NB4 (cell line): ENCODE measurements around the gene RAB3C.

Experiments used
- DNase-seq: peaks from one replicate; pipeline ENCODE4 v3.0.0; 2010; ENCODE audit warnings: low read depth
- H3K4me3 ChIP-seq: one replicate; pipeline ENCODE4 v1.5.1; 2011; ENCODE audit warnings: mild to moderate bottlenecking, low read depth, low read length, moderate library complexity
- MYC ChIP-seq: IDR thresholded peaks from 2 replicates; pipeline ENCODE4 v1.6.1; 2011; ENCODE audit warnings: low read depth, low read length
- POLR2A ChIP-seq: IDR thresholded peaks from 2 replicates; pipeline ENCODE4 v1.6.1; 2011; ENCODE audit warnings: mild to moderate bottlenecking; ENCODE audit not compliant: insufficient read length; ENCODE audit errors: extremely low read depth
- TF ChIP-seq, protein P1 (sequence below): IDR thresholded peaks from 2 replicates; pipeline ENCODE4 v1.6.1; 2011; ENCODE audit warnings: low read depth, low read length
- TF ChIP-seq, protein P2 (sequence below): IDR thresholded peaks from one replicate; pipeline ENCODE4 v1.5.1; 2012; ENCODE audit warnings: low read depth, low read length

Gene RAB3C

DNA sequence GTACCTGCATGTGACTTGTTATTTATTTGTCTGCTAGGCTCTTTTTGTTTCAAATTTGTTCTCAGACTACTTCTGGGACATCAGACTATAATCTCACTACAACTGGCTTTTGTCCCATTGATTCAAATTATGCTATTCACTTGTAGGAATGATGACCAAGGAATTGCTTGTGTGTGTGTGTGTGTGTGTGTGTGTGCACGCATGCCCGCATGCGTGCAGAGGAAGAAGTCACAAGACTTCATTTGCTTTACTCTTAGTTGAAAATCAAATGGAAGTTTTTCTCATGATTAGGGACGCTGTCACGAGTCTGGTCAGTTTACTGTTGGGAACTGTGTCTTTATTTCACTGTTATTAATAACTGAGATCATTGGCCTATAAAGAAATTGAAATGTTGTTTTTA, 268.7 kb downstream of the RAB3C start:
- H3K4me3 ChIP-seq, result no peak overlapping the region
- TF ChIP-seq, protein P1, sequence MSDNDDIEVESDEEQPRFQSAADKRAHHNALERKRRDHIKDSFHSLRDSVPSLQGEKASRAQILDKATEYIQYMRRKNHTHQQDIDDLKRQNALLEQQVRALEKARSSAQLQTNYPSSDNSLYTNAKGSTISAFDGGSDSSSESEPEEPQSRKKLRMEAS, result no peak
- TF ChIP-seq MYC, result no peak
- TF ChIP-seq, protein P2, sequence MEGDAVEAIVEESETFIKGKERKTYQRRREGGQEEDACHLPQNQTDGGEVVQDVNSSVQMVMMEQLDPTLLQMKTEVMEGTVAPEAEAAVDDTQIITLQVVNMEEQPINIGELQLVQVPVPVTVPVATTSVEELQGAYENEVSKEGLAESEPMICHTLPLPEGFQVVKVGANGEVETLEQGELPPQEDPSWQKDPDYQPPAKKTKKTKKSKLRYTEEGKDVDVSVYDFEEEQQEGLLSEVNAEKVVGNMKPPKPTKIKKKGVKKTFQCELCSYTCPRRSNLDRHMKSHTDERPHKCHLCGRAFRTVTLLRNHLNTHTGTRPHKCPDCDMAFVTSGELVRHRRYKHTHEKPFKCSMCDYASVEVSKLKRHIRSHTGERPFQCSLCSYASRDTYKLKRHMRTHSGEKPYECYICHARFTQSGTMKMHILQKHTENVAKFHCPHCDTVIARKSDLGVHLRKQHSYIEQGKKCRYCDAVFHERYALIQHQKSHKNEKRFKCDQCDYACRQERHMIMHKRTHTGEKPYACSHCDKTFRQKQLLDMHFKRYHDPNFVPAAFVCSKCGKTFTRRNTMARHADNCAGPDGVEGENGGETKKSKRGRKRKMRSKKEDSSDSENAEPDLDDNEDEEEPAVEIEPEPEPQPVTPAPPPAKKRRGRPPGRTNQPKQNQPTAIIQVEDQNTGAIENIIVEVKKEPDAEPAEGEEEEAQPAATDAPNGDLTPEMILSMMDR, result no peak
- no peak for TF ChIP-seq POLR2A
- no peak for DNase-seq

DNA sequence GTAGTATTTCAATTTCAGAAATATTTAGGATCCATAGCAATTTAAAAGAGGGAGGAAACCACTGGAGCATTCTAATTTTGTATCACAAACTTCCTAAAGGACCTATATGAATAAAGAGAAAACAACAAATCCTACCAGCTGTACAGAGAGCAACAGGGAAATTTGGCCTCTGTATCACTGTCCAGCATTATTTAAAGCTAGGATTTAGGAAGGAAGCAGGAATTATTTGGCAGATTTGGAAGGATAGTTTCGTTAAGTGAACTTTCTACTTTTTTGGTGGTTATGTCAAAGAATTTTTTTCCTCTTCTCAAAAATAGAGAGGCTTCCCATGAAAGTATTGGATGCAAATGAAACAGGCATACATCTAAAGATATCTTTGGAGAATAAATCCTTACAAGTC, 269.7 kb downstream of the RAB3C start:
- TF ChIP-seq, protein P1, result no peak
- TF ChIP-seq MYC (no peak), POLR2A (no peak)
- TF ChIP-seq, protein P2, result no peak
- DNase-seq, result no peak
- H3K4me3 ChIP-seq, result no peak overlapping the region

DNA sequence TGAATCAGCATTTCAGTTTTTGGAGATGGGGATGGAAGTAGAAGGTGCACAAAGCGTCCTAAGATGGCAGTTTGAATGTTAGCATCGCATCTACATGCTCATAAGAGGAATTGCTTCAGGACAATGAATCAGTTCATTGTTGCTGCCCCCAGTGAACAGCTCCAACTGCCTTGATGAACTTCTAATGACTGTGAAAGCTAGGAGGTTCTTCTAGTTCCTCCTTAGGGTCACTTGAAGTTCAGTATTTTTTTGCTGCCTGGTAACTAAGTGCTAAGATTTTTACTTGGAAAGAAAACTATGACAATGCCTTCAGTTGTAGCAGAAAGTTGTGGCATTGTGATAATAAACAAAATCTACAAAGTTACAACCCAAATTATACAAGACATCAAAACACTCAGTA, 271.6 kb downstream of the RAB3C start:
- TF ChIP-seq, protein P2, result no peak
- TF ChIP-seq POLR2A, result no peak
- TF ChIP-seq, protein P1, result no peak
- no peak for TF ChIP-seq MYC
- no peak overlapping the region for H3K4me3 ChIP-seq
- DNase-seq, result peak; percentile 41

DNA sequence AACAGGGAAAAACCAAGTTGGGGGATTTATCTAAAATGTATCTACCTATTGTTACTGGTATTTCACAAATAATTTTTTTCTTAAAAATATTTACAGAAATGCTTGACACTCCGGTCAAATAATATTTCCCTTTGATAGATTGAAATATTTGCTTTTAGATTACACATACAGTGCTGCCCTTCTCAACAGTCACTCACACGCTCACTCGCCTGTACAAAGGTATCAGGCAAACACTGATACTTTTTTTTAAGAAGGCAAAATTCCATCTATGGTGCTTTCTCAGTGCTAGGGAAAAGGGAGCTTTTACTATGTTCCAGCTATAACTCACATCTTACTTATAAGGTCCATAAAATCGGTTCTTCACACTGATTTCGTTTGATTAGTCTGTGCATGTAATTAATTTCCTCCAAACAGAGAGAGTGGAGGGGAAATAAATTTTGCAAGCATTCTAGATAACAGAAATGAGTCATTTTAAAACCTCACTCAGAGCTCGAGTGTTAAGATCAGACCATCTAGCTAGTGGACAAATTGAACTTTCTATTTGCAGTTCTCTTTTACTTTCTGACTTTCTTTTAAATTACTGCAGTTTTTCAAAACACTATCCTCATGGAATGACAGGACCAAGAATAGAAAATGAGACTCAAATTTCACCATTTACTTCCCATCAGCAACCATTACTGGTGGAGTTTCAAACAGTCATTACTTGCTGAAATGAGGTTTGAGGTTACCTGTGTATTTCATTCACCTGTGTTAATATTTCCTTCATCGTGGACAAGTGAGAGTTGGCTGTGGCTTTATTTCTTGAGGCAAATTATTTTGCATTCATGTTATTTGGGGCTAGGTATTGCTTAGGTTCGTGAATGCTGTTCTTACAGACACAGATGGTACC, 273.2 kb downstream of the RAB3C start:
- no peak overlapping the region for H3K4me3 ChIP-seq
- no peak for DNase-seq
- no peak for TF ChIP-seq POLR2A
- TF ChIP-seq, protein P2, result no peak
- TF ChIP-seq, protein P1, result no peak

DNA sequence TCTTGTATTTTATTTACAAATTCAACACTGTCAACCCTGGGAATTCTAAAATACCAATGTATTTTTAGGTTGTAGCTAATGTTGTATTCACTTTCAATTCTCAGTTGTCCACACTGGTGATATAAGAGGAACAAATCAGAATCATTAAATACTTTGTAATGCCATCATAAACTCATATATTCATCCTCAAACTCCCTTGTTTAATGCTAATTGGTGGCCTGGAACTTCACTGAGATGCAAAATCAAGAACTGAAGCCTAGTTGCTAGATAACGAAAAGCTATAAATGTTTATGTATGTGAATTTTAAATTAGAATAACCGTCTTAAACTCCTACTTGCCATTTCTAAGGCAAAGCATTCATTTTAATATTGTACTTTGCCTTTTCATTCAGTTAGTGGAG, 274.7 kb downstream of the RAB3C start:
- no peak for DNase-seq
- TF ChIP-seq MYC, result no peak
- H3K4me3 ChIP-seq, result no peak overlapping the region

DNA sequence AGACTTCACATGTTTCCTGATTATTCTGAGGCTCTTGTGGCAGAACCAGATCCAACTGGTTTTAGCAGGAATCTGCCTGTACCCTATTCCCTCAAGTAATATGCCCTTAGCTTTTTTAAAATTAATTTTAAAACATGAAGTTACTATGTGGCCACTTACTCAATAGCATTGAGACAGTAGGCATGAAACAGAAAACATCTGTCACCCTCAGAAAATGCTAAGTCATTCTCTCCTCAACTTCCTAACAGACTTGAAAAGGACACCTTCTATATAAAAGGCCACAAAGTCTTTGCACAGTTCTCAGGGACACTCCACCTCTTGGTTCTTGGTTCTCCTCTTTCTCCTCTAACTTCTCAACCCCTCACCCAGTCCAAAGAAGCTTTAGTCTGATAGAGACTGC, 277.8 kb downstream of the RAB3C start:
- no peak overlapping the region for H3K4me3 ChIP-seq
- TF ChIP-seq POLR2A, result no peak
- TF ChIP-seq, protein P2, result no peak
- no peak for TF ChIP-seq MYC
- TF ChIP-seq, protein P1, result no peak
- DNase-seq, result peak; percentile 85
